Kidney capillary endothelial cell (primary cell): ENCODE results near the gene GUCY2D.

ENCODE experiments used
- DNase-seq: peaks from one replicate; pipeline ENCODE4 v3.0.0-alpha.2; 2018; ENCODE audit warnings: low spot score

GUCY2D gene

DNA sequence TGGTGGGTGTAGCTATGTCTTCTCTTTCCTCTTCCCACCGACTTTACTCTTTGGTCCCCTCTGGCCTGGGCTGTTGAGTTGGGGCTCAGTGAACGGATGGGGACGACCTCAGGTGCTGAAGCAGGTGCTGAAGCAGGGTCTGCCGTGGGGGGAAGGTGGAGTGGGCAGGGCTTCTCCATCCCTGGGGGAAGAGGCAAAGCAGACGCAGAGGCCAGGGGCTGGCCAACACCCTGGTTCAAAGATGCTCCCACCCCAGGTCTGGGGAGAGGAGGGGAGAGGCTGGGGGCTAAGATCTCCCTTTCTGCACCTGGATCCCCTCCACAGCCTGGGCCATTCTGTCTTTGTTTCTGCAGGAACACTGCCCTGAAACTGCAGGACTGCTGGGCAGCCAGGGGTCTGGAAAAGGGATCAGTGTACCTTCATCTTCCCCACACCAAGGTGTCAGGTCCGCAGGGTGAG lies 62.2 kb downstream of the GUCY2D start:
- no peak for DNase-seq

DNA sequence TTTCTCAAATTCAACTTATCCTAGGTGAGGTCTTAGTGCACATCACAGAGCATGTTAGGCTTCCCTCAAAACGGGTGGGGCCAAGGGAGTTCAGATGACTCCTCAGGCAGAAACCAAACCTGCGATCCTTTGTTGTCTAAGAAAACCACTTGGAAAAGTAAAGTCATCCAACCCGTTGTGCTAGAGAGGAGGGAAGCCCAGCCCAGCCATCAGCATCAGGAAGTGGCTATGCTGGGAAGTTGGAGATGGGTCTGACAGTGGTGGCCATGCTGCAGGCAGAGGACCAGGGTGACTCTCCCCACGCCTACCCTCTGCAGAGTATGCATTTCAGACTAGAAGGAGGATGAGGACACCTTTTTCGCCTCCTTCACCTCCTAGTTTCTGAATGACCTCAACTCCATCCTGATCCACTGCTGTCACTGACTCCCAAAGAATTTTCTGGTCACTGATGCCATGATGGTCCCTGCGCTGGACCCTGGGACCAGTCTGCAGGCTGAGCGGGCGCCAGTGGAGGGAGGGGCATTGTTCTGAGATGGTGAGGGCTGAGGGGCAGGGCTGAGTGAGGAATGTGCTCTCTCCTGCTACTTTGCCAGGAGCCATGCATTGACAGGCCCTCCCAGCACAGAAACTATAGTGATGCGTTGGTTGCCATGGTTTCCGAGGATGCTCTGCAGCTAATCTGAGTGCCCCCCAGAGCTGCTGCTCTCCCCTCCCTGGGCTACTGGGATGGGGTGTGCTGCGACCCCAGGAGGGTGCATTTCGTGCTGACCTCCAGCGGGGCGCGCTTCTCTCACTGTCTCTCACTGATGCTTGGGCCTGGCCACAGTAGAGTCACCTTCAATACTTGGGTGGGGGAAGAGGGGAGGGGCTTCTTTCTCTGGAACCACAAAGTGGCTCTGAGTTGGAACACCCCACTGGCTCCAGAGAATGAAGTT lies 64.7 kb downstream of the GUCY2D start:
- no peak for DNase-seq

DNA sequence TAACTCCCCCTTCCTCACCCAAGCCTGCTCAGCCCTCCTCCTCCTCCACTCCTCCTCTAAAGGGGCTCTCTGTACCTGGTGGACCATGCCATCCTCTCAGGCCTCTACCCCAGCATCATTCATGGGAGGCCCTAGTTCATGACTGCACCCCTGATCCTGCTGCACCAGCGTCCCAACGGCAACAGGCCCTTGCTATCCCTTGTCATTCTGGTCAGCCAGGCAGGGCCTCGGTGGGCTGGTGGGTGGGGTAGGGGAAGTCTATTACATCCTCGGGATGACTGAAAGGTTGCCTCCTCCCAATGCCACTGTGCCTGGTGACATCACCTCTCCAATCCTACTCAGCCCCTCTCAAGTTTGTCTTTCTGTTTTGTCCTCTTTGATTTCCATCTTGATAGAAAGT lies 65.4 kb downstream of the GUCY2D start:
- no peak for DNase-seq

DNA sequence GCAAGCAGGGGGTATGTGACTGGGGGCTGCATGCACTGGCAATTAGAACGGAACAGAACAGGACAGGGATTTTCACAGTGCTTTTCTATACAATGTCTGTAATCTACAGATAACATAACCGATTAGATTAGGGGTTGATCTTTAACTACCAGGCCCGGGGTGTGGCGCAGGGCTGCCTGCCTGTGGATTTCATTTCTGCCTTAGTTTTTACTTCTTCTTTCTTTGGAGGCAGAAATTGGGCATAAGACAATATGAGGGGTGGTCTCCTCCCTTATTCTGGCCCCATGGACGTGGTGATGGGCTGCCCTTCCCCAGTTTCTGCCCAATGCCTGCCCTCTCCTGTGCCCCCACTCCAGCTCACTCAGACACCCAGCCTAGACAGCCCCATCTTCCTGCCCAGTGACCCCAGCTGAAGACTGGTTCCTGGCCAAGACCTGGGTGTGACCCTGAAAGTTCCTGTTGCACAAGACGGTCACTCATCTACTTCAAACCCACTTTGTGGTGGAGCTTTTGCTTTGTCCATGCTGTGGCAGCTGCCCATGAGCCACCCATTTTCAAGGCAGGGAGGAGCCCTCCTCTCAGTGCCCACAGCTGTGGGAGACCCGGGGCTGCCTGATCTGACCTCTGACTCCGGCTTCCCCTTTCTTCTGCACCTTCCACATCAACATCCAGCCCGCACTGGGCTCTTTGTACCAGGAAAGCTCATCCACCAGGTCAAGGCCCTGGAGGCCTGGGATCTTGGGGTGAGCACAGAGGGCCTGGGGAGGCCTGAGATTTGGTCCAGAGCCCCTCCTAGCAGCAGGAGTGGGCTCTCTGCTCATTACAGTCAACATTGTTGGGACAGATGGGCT lies 66.5 kb downstream of the GUCY2D start:
- no peak for DNase-seq

DNA sequence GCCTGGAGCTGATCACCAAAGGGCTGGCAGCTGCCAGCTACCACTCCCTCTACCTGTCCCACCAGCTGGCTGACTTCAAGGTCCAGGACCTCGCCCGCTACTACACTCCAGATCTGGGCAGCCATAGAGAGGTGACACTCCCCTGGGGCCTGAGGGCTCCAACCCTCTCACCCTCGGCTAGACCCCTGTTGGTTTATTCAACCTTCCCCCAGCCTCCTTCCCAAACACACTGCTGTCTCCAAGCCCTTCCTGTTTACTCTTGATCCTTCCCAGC lies 67.1 kb downstream of the GUCY2D start:
- DNase-seq = no peak
